GM12878 (cell line): ENCODE measurements around the gene ARL11. TPM values are rescaled to one million over a fixed set of nuclear protein-coding genes. Genes with fewer than 3 reads are reported as not detected.

ENCODE experiments used
- ATAC-seq: fragments of 200-7000 bp; cut with Tn5 transposase; 3 replicates; pipeline ENCODE4 v1.9.1; 2020; ENCODE audit warnings: mild to moderate bottlenecking, moderate library complexity
- BruUV-seq: library from RNA; stranded (reverse); fragments of 400-500 nt; replicated peaks from 2 replicates; lab custom pipeline; 2021; lab: Mats Ljungman, UMichigan
- CTCF ChIA-PET: fragments of 300-600 bp; sonication (Branson Sonifier 250); formaldehyde crosslinking; extraction: SDS; loops from one replicate; lab custom pipeline; 2021; ENCODE audit warnings: inconsistent platforms; lab: Yijun Ruan, JAX
- POLR2A ChIA-PET: fragments of 350-600 bp; formaldehyde crosslinking; extraction: SDS; loops from one replicate; lab custom pipeline; 2021; ENCODE audit warnings: inconsistent platforms; lab: Charles Lee
- RAD21 ChIA-PET: fragments of 300-600 bp; sonication (Branson Sonifier 250); formaldehyde crosslinking; loops from one replicate; lab custom pipeline; 2023; ENCODE audit warnings: antibody characterized with exemption; ENCODE audit not compliant: unreplicated experiment; lab: Charles Lee
- SMC1A ChIA-PET: fragments of 300-600 bp; sonication (Branson Sonifier 250); formaldehyde crosslinking; loops from one replicate; lab custom pipeline; 2023; ENCODE audit not compliant: unreplicated experiment, uncharacterized antibody; lab: Charles Lee
- DNase-seq: peaks from one replicate; pipeline ENCODE4 v3.0.0-alpha.2; 2011; ENCODE audit warnings: low read depth, low spot score
- FAIRE-seq: peaks from 3 replicates; lab custom pipeline; 2011; peaks lifted over from hg19 to GRCh38; lab: Jason Lieb, UNC
- H2AFZ ChIP-seq: 2 replicates; pipeline ENCODE4 v1.6.0; 2011; ENCODE audit warnings: low read depth, low read length, control low read depth; ENCODE audit not compliant: control insufficient read depth
- H3K27ac ChIP-seq: 2 replicates; pipeline ENCODE4 v1.5.1; 2011; ENCODE audit warnings: control low read depth; ENCODE audit not compliant: control insufficient read depth, insufficient read depth
- H3K27me3 ChIP-seq, 2 experiments: replicated peaks in 1 of 2; 2 replicates each; pipeline versions ENCODE4 v1.6.0 to v1.6.1; 2011; ENCODE audit warnings: low read length in 1 of 2; ENCODE audit not compliant: control insufficient read depth in 2 of 2, insufficient read depth in 2 of 2
- H3K36me3 ChIP-seq, 2 experiments: 2 replicates each; pipeline ENCODE4 v1.5.1; 2011; ENCODE audit warnings: low read length in 1 of 2; ENCODE audit not compliant: control insufficient read depth in 2 of 2, insufficient read depth in 2 of 2
- H3K4me1 ChIP-seq: 2 replicates; pipeline ENCODE4 v1.6.1; 2011; ENCODE audit warnings: mild to moderate bottlenecking, low read length, moderate library complexity, mixed read lengths; ENCODE audit not compliant: control insufficient read depth, insufficient read depth
- H3K4me2 ChIP-seq: 2 replicates; pipeline ENCODE4 v1.6.0; 2011; ENCODE audit warnings: control low read depth; ENCODE audit not compliant: control insufficient read depth, insufficient read depth
- H3K4me3 ChIP-seq: fragments of 200-600 bp; sonication (generic); 2 replicates; pipeline ENCODE4 v1.5.1; 2016
- H3K79me2 ChIP-seq: 2 replicates; pipeline ENCODE4 v1.6.0; 2011; ENCODE audit warnings: low read length; ENCODE audit not compliant: control insufficient read depth, insufficient read depth
- H3K9ac ChIP-seq: 2 replicates; pipeline ENCODE4 v1.8.0; 2011; ENCODE audit warnings: low read length, control low read depth, mixed read lengths; ENCODE audit not compliant: control insufficient read depth, insufficient read depth
- H3K9me3 ChIP-seq: replicated peaks from 3 replicates; pipeline ENCODE4 v1.5.1; 2011; ENCODE audit warnings: mild to moderate bottlenecking, low read length; ENCODE audit not compliant: control insufficient read depth, insufficient read depth
- H4K20me1 ChIP-seq: 2 replicates; pipeline ENCODE4 v1.6.0; 2011; ENCODE audit not compliant: control insufficient read depth, insufficient read depth
- ELK1 ChIP-seq: IDR thresholded peaks from 2 replicates; pipeline ENCODE4 v1.6.1; 2012; ENCODE audit warnings: low read depth, low read length, improper control_type of control experiment
- FOXM1 ChIP-seq: IDR thresholded peaks from 2 replicates; pipeline ENCODE4 v1.6.1; 2012; ENCODE audit warnings: low read depth, mild to moderate bottlenecking, inconsistent platforms, low read length, moderate library complexity
- MXI1 ChIP-seq: fragments of 150-350 bp; IDR thresholded peaks from 2 replicates; pipeline ENCODE4 v1.6.1; 2011; ENCODE audit warnings: low read depth, mild to moderate bottlenecking, inconsistent platforms, low read length, improper control_type of control experiment
- RAD21 ChIP-seq: IDR thresholded peaks from 2 replicates; pipeline ENCODE4 v1.6.1; 2011; ENCODE audit warnings: mild to moderate bottlenecking, low read depth, low read length, moderate library complexity; ENCODE audit not compliant: insufficient read depth
- SRF ChIP-seq, 2 experiments: IDR thresholded peaks; 2 replicates each; pipeline ENCODE4 v1.6.1; 2011; ENCODE audit warnings: low read depth in 2 of 2, low read length in 2 of 2, mild to moderate bottlenecking in 1 of 2, moderate library complexity in 1 of 2
- ZNF207 ChIP-seq: fragments of 450-650 bp; IDR thresholded peaks from 2 replicates; pipeline ENCODE4 v1.6.1; 2014; ENCODE audit warnings: antibody characterized with exemption, mild to moderate bottlenecking, borderline replicate concordance
- ZNF217 ChIP-seq: fragments of 450-650 bp; IDR thresholded peaks from 2 replicates; pipeline ENCODE4 v1.6.1; 2017; ENCODE audit warnings: antibody characterized with exemption, mild to moderate bottlenecking
- WGBS: methylation state at CpG from one replicate; pipeline ENCODE4 v1.1.6; 2016; ENCODE audit warnings: low lambda C conversion rate; ENCODE audit not compliant: insufficient replicate concordance, insufficient coverage; ENCODE audit errors: missing lambda C conversion rate; 5-methylcytosine and 5-hydroxymethylcytosine counted together
- in situ Hi-C: fragments of 300-500 bp; cut with MboI; formaldehyde crosslinking; loops from 9 replicates; pipeline ENCODE4 v1.14.3; 2018; ENCODE audit warnings: mixed read lengths
- intact Hi-C: fragments of 100-400 bp; cut with micrococcal nuclease; formaldehyde crosslinking; loops from one replicate; pipeline ENCODE4 v1.14.2; 2022; ENCODE audit not compliant: unreplicated experiment
- polyA plus RNA-seq, 11 experiments: library from polyadenylated mRNA; depleted of rRNA in 4 of 11; unstranded in 6 of 11; stranded (reverse) in 5 of 11; fragments of >200 nt; fragmentation: Nextera tagmentation in 4 of 11; fragmentation: Illumina TruSeq in 1 of 11; extraction: Ambion mirVana in 4 of 11; extraction: Trizol in 1 of 11; gene quantifications; 1 replicate in 1 of 11; 2 replicates in 10 of 11; pipeline versions ENCODE4 v1.2.1 to v1.2.3, GENCODE V29; 2011 to 2016; ENCODE audit warnings: inconsistent platforms in 2 of 11, missing spikeins in 2 of 11, low read depth in 1 of 11
- total RNA-seq, 4 experiments: library from RNA; depleted of rRNA in 3 of 4; stranded (reverse); fragments of >200 nt in 3 of 4; fragmentation: Illumina TruSeq in 1 of 4; extraction: Trizol in 1 of 4; gene quantifications; 2 replicates each; pipeline versions ENCODE4 v1.2.1 to v1.2.3, GENCODE V29; 2013 to 2021
- TF ChIP-seq, protein P1 (sequence below): fragments of 450-650 bp; IDR thresholded peaks from 2 replicates; pipeline ENCODE4 v1.6.1; 2017; ENCODE audit warnings: mild to moderate bottlenecking

ARL11 gene
- total and polyA plus RNA-seq, 10 of the 15 experiments (the other 5 are each of a cell fraction or from before 2014, with no cell fraction given), result 2.0 to 7.2 (median 4.4) TPM

GRCh38 chr13:49586717-49587116, 41.6 kb upstream of the ARL11 start:
- CTCF ChIA-PET, result interaction anchor here (0.8 to 1.1 kb wide), 3 partner anchors 8 to 146 kb away, joined by 3 to 5 read pairs (median 3); no protein-coding TSS in a partner anchor
- no peak overlapping the region for H3K4me2 ChIP-seq
- SMC1A ChIA-PET, result interaction anchor here (0.6 to 0.9 kb wide), 3 partner anchors 21 to 343 kb away, joined by 3 read pairs; no protein-coding TSS in a partner anchor
- RAD21 ChIA-PET, result no interaction called here
- H3K79me2 ChIP-seq, result peaks cover 3% of the 10 kb centered on the region
- TF ChIP-seq SRF (IDR thresholded peaks at IDR 0.05; ENCODE audit: low read depth in 2 of 2, low read length in 2 of 2) (no peak), ELK1 (no peak), RAD21 (no peak), ZNF207 (no peak), ZNF217 (no peak), FOXM1 (no peak), MXI1 (no peak)
- TF ChIP-seq, protein P1, sequence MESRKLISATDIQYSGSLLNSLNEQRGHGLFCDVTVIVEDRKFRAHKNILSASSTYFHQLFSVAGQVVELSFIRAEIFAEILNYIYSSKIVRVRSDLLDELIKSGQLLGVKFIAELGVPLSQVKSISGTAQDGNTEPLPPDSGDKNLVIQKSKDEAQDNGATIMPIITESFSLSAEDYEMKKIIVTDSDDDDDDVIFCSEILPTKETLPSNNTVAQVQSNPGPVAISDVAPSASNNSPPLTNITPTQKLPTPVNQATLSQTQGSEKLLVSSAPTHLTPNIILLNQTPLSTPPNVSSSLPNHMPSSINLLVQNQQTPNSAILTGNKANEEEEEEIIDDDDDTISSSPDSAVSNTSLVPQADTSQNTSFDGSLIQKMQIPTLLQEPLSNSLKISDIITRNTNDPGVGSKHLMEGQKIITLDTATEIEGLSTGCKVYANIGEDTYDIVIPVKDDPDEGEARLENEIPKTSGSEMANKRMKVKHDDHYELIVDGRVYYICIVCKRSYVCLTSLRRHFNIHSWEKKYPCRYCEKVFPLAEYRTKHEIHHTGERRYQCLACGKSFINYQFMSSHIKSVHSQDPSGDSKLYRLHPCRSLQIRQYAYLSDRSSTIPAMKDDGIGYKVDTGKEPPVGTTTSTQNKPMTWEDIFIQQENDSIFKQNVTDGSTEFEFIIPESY, result no peak
- WGBS, result 96% methylated on average over 3 of the region's 3 CpGs
- no peaks in the 10 kb centered on the region for H3K36me3 ChIP-seq
- no peak overlapping the region for H2AFZ ChIP-seq
- intact Hi-C loops, result no loop called here
- no peaks in the 10 kb centered on the region for H4K20me1 ChIP-seq
- FAIRE-seq, result no peak
- no peak overlapping the region for H3K4me3 ChIP-seq
- BruUV-seq, result no TSS peak
- DNase-seq, result no peak
- no peaks in the 10 kb centered on the region for H3K27me3 ChIP-seq
- POLR2A ChIA-PET, result no interaction called here
- in situ Hi-C loops, result no loop called here
- H3K27ac ChIP-seq, result no peak overlapping the region
- no peaks in the 10 kb centered on the region for H3K9me3 ChIP-seq
- no peak for ATAC-seq
- no peaks in the 10 kb centered on the region; the same call in 1 of the 2 replicates for H3K4me1 ChIP-seq
- H3K9ac ChIP-seq, result no peak overlapping the region
